ENCODE results near the gene BPGM.

DNA sequence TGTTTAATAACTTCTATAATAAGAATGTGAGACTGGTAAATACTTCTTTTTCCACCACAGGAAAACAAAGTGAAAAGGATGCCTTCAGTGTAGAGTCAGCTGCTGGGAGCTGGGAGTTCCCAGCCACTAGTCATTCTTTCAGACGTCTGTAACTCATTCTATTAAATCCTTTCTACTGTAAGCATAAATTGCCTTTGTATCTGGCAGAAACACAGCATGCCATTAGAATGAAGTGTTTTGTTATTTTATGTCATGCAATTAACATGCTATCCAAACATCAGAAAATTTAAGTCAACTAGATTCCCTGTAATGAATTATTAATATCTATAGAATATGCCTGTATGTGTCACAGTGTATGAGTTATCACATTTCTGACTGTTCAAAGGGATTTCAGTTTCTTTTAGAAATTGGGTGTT is 14.3 kb downstream of the BPGM start:
- TF ChIP-seq CTCF (IDR thresholded peaks at IDR 0.05) (no peak), POLR2A (IDR thresholded peaks at IDR 0.05) (no peak), POLR2AphosphoS5 (IDR thresholded peaks at IDR 0.05) (no peak)
